A549 treated with Mapracorat at 1 μM for 4 hours (cell line): ENCODE data around the gene TUT4. TPM values are rescaled to one million over a fixed set of nuclear protein-coding genes. Genes with fewer than 3 reads are reported as not detected.

ENCODE experiments used
- total RNA-seq: library from RNA; stranded (reverse); fragments of 200-300 nt; extraction: Qiagen RNA extraction; gene quantifications from 5 replicates; pipeline ENCODE4 v1.2.3, GENCODE V29; 2022

The TUT4 gene
- total RNA-seq, result 23.6 to 33.9 TPM (median 24.6 TPM) in 5 replicates

GRCh38 chr1:52552505-52553361 lies at the start of gene TUT4:
Gene TUT4 (minus strand): TSS chr1:52553092. CDS start chr1:52526280, 26,812 bp downstream.

GRCh38 chr1:52601991-52602855 lies 49.3 kb upstream of the TUT4 start, which contains the start of gene GPX7:
Gene GPX7 (plus strand): TSS chr1:52602371. CDS start chr1:52602410, 39 bp downstream.

GRCh38 chr1:52404116-52404974 lies 148.5 kb downstream of the TUT4 start, which contains the start of the genes ORC1 and PRPF38A:
Gene ORC1 (minus strand): TSS chr1:52404423. CDS start chr1:52402223, 2,200 bp downstream.
Gene PRPF38A (plus strand): TSS chr1:52404602. CDS start chr1:52404750, 148 bp downstream.

Other genes starting within 250 kb of the TUT4 start
- 15.9 to 20.0 TPM (median 19.0 TPM) in 5 replicates for gene CC2D1B, start 186.9 kb downstream of the TUT4 start, total RNA-seq
- gene ORC1, start 148.7 kb downstream of the TUT4 start, total RNA-seq, result 19.6 to 21.3 TPM (median 20.8 TPM) in 5 replicates
- 15.5 to 23.9 TPM (median 21.8 TPM) in 5 replicates for gene PRPF38A, start 148.5 kb downstream of the TUT4 start, total RNA-seq
- gene GPX7, start 49.3 kb upstream of the TUT4 start, total RNA-seq, result not detected in 5 replicates
- gene SHISAL2A, start 80.1 kb upstream of the TUT4 start, total RNA-seq, result 0.25 to 0.53 TPM (median 0.39 TPM) in 5 replicates
- 19.8 to 25.9 TPM (median 22.3 TPM) in 5 replicates for gene COA7, start 145.3 kb upstream of the TUT4 start, total RNA-seq
- gene ZYG11B, start 173.4 kb upstream of the TUT4 start, total RNA-seq, result 3.9 to 5.7 TPM (median 5.5 TPM) in 5 replicates